Mesothelial cell of epicardium (in vitro differentiated cells): ENCODE data around the gene FMNL2. TPM values are rescaled to one million over a fixed set of nuclear protein-coding genes. Genes with fewer than 3 reads are reported as not detected.

Experiments
- DNase-seq, 2 experiments: peaks; one replicate each; pipeline ENCODE4 v3.0.0; 2021; ENCODE audit warnings: low spot score in 2 of 2; ENCODE audit not compliant: unreplicated experiment in 2 of 2
- H3K27ac Mint-ChIP-seq: 2 replicates; pipeline ENCODE4 v1.8.0; 2021; ENCODE audit warnings: mixed read lengths
- H3K27me3 Mint-ChIP-seq: 2 replicates; pipeline ENCODE4 v1.8.0; 2021; ENCODE audit warnings: low read depth, mixed read lengths
- H3K36me3 Mint-ChIP-seq: 2 replicates; pipeline ENCODE4 v1.8.0; 2021; ENCODE audit warnings: mixed read lengths
- H3K4me1 Mint-ChIP-seq: 2 replicates; pipeline ENCODE4 v1.8.0; 2021; ENCODE audit warnings: mixed read lengths
- H3K4me3 Mint-ChIP-seq: 2 replicates; pipeline ENCODE4 v1.8.0; 2021; ENCODE audit warnings: mild to moderate bottlenecking, moderate library complexity, mixed read lengths
- H3K9me3 Mint-ChIP-seq: 2 replicates; pipeline ENCODE4 v1.8.0; 2021; ENCODE audit warnings: mixed read lengths
- total RNA-seq: library from RNA; stranded (reverse); gene quantifications from 3 replicates; pipeline ENCODE4 v1.2.1, GENCODE V29; 2021
- TF ChIP-seq, protein P1 (sequence below): fragments of 200-600 bp; sonication (generic); IDR thresholded peaks from one replicate; pipeline ENCODE4 v1.5.0; 2021; ENCODE audit warnings: antibody characterized with exemption; ENCODE audit not compliant: unreplicated experiment

The FMNL2 gene
- total RNA-seq, 1 donor from 2014 or later: 52.6 TPM

DNA sequence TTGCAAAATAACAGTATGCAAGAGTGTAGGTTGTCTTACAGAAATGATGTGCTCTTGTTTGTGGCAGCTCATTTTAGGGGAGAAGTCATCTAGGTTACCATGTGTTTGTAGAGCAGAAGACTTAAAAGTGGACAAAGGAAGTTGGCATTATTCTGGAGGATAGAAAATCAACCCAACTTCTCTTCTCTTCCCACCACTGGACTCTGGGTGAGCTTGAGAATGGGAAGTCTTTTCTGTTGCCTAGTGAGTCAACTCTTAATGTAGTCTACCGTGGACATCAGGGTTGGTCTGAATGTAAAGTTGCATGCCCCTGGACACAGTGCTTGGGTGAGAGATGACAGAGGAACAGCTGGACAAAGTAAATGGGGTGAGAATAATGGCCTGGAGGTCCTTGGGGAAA is 98.3 kb downstream of the FMNL2 start:
- no peaks in the 10 kb centered on the region for H3K9me3 Mint-ChIP-seq
- no peak overlapping the region for H3K4me3 Mint-ChIP-seq
- peaks cover 52% of the 10 kb centered on the region for H3K4me1 Mint-ChIP-seq
- H3K27ac Mint-ChIP-seq: no peak overlapping the region
- no peaks in the 10 kb centered on the region for H3K27me3 Mint-ChIP-seq
- no peaks in the 10 kb centered on the region for H3K36me3 Mint-ChIP-seq
- TF ChIP-seq, protein P1, sequence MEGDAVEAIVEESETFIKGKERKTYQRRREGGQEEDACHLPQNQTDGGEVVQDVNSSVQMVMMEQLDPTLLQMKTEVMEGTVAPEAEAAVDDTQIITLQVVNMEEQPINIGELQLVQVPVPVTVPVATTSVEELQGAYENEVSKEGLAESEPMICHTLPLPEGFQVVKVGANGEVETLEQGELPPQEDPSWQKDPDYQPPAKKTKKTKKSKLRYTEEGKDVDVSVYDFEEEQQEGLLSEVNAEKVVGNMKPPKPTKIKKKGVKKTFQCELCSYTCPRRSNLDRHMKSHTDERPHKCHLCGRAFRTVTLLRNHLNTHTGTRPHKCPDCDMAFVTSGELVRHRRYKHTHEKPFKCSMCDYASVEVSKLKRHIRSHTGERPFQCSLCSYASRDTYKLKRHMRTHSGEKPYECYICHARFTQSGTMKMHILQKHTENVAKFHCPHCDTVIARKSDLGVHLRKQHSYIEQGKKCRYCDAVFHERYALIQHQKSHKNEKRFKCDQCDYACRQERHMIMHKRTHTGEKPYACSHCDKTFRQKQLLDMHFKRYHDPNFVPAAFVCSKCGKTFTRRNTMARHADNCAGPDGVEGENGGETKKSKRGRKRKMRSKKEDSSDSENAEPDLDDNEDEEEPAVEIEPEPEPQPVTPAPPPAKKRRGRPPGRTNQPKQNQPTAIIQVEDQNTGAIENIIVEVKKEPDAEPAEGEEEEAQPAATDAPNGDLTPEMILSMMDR: no peak
- no peak for DNase-seq

DNA sequence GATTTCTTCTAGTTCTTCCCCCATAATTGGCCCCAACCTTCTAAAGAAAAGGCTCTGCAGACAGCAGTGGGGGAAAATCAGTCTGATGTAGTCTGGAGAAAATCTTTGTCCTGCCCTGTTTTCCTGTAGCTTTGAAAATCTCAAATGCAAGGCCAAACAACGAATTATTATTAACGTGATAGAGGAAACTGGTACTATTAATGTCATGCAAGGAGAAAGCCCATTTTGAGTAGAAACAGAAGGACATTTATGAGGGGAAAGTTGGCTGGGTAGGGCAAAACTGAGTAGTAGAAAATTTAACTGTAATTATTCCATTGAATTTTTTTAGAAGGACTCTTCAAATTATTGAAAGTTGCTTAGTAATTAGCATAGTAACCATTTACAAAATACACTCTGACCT is 98.8 kb downstream of the FMNL2 start:
- H3K9me3 Mint-ChIP-seq: no peaks in the 10 kb centered on the region
- H3K4me3 Mint-ChIP-seq: no peak overlapping the region
- TF ChIP-seq, protein P1: no peak
- no peaks in the 10 kb centered on the region for H3K36me3 Mint-ChIP-seq
- no peak for DNase-seq
- peaks cover 49% of the 10 kb centered on the region for H3K4me1 Mint-ChIP-seq
- H3K27me3 Mint-ChIP-seq: no peaks in the 10 kb centered on the region
- no peak overlapping the region for H3K27ac Mint-ChIP-seq

DNA sequence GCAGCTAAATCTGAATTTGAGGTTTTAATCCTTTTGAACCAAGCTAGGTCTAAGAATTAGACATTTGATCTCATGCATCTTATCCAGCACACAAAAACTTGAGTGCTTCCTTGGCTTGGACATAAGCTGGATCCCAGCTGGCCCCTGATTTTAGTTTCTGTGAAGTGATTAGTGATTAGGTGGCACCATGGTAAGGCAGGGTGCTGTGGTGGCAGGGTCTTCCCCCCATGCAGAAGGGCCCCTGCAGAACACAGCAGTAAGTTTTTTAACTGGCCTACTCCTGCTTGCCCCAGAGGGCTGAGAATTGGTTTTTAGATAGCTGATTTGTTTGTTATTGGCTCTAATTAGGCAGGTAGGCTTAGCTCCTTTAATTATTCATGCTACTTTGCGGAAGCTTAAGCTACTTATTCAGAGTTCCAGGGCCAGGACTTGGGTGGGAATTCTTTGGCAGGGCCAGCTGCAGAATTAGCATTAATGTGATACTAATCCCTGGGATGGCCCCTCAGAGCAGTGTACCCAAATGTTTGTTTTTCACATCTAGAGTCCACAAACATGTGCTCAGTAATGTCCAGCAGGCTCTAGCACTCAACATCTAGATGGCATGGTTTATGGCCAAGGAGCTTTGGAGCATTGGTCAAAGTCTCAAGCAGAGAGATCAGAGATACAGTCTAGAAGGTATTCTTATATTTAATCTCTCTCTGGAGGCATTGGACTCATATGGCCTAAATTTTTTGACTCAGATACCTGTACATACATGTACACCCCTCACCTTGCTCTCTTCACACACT is 99.6 kb downstream of the FMNL2 start:
- Mint-ChIP-seq H3K27ac (peak overlapping the region; percentile 25), H3K36me3 (no peaks in the 10 kb centered on the region), H3K4me1 (peaks cover 46% of the 10 kb centered on the region), H3K9me3 (no peaks in the 10 kb centered on the region), H3K4me3 (no peak overlapping the region), H3K27me3 (no peaks in the 10 kb centered on the region)
- no peak for DNase-seq
- TF ChIP-seq, protein P1: no peak

DNA sequence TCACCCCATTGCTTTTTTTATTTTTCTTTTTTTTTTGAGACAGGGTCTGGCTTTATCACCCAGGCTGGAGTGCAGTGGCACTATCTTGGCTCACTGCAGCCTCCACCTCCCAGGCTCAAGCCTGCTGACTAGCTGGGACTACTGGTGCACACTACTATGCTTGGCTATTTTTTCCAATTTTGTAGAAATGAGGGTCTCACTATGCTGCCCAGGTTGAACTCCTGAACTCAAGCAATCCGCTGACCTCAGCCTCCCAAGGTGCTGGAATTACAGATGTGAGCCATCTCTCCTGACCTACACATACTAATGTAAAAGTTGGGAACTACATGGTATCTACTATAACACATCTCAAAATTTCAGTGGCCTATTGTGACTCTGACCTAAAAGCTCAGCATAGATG is 101.2 kb downstream of the FMNL2 start:
- H3K4me1 Mint-ChIP-seq: peaks cover 57% of the 10 kb centered on the region
- TF ChIP-seq, protein P1: no peak
- H3K27me3 Mint-ChIP-seq: no peaks in the 10 kb centered on the region
- no peak overlapping the region for H3K4me3 Mint-ChIP-seq
- H3K36me3 Mint-ChIP-seq: no peaks in the 10 kb centered on the region
- H3K27ac Mint-ChIP-seq: no peak overlapping the region
- no peak for DNase-seq
- H3K9me3 Mint-ChIP-seq: no peaks in the 10 kb centered on the region

DNA sequence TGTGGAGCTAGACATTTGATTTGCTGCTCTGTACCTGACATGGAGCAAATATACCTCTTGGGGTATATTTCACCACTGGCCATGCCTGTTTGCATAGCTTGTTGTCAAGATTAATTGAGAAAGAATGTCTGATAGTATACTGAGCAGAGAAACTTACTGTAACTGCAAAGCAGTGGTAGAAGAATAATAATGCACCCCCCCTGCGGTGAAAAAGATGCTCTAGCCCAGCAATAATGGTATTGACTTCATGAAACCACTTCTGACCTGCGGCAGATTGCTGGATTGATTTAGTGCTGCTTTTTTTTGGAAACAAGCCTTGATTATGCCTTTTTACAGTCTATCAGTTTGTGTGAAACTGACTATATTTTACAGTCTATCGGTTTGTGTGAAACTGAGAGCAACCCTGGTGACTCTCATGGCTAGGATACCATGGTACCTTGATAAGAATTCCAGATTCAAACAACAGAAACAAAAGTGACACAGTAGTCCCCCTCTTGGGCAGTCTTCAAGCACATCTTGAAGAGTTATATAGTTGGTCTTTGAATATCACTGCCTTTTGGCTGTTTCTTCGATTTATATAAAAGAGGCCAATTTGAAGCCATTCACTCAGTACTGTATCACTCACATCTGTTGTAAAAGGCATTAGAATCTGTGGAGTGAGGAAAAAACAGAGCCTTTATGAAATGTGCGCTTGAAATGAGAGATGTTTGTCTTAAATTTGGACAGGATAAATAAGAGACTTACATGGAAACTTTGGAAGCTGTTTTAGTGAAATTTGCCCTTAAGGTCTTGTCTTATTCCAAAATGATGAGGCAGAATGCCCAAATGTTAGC is 102.5 kb downstream of the FMNL2 start:
- TF ChIP-seq, protein P1: no peak
- Mint-ChIP-seq H3K4me3 (no peak overlapping the region), H3K36me3 (no peaks in the 10 kb centered on the region), H3K9me3 (no peaks in the 10 kb centered on the region), H3K27me3 (no peaks in the 10 kb centered on the region), H3K27ac (no peak overlapping the region), H3K4me1 (peaks cover 48% of the 10 kb centered on the region)
- DNase-seq: no peak
